Measurements from ENCODE around the gene STX18. TPM values are rescaled to one million over a fixed set of nuclear protein-coding genes. Genes with fewer than 3 reads are reported as not detected.

Gene STX18
- total and polyA plus RNA-seq, 2 donors from 2014 or later, result 37.2 to 66.8 TPM

DNA sequence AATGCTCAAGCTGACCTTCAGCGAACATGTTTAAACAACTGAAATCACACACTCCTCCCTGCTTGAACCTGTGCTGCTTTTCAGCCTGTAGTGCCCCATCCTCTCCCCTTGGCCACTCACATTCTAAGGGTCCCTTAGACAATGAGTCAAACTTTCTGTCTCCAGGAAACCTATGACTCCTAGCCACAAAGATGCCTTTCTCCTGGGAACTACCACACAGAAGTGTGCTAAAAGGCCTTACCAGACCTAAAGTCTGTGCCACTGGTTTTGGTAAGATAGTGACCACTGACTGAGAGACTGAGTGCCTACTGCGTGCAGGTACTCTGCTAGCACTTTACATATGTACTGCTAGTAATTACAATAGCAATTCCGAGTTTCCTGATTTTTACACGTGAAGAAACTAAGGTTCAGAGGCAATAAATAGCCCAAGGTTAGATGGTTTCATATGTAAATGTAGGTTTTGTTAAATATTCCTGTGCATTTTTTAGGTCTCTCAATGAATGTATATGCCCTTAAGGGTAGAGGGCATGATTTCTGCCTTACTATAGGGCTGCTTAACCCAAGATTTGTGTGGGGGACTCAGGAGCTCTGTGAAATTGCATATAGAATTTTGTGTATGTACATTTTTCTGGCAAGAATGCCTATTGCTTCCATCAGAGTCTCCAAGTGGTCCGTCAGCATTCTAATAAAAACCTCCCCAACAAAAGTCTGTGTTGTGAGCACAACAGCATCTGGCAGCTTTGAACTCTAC lies 83.9 kb downstream of the STX18 start:
- no peaks in the 10 kb centered on the region for H3K9me3 ChIP-seq (ENCODE audit: control insufficient read depth in 2 of 3, insufficient read depth in 1 of 3, low read length in 3 of 3)
- peaks cover 11 to 37% (median 30%) of the 10 kb centered on the region in 3 donors for H3K36me3 ChIP-seq (ENCODE audit: control insufficient read depth in 2 of 3, insufficient read depth in 3 of 3, low read length in 3 of 3)
- H3K27me3 ChIP-seq (ENCODE audit: control insufficient read depth, insufficient read depth, low read length), result no peaks in the 10 kb centered on the region
- DNase-seq (no peak), FAIRE-seq (no peak)
- peaks cover 0 to 11% (median 0%) of the 10 kb centered on the region in 3 donors for H3K4me1 ChIP-seq (ENCODE audit: control insufficient read depth in 2 of 3, insufficient read depth in 2 of 3, low read depth in 1 of 3, low read length in 3 of 3)
- TF ChIP-seq, protein P1, sequence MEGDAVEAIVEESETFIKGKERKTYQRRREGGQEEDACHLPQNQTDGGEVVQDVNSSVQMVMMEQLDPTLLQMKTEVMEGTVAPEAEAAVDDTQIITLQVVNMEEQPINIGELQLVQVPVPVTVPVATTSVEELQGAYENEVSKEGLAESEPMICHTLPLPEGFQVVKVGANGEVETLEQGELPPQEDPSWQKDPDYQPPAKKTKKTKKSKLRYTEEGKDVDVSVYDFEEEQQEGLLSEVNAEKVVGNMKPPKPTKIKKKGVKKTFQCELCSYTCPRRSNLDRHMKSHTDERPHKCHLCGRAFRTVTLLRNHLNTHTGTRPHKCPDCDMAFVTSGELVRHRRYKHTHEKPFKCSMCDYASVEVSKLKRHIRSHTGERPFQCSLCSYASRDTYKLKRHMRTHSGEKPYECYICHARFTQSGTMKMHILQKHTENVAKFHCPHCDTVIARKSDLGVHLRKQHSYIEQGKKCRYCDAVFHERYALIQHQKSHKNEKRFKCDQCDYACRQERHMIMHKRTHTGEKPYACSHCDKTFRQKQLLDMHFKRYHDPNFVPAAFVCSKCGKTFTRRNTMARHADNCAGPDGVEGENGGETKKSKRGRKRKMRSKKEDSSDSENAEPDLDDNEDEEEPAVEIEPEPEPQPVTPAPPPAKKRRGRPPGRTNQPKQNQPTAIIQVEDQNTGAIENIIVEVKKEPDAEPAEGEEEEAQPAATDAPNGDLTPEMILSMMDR (IDR thresholded peaks at IDR 0.05; ENCODE audit: borderline replicate concordance, extremely low read depth, insufficient read depth), result no peak
- intact Hi-C loops (cut with DNase I), result no loop called here
- no peak overlapping the region for H3K4me3 ChIP-seq (ENCODE audit: low read length in 3 of 3)
- no peak overlapping the region for H3K9ac ChIP-seq (ENCODE audit: low read length in 3 of 3)
- H3K27ac ChIP-seq (ENCODE audit: low read depth in 2 of 2, low read length in 2 of 2), result no peak overlapping the region

- TF ChIP-seq, protein P1 (IDR thresholded peaks at IDR 0.05; ENCODE audit: borderline replicate concordance, extremely low read depth, insufficient read depth), result no peak
- H3K9me3 ChIP-seq (ENCODE audit: control insufficient read depth in 2 of 3, insufficient read depth in 1 of 3, low read length in 3 of 3), result no peaks in the 10 kb centered on the region
- no peak overlapping the region for H3K27ac ChIP-seq (ENCODE audit: low read depth in 2 of 2, low read length in 2 of 2)
- FAIRE-seq, result no peak
- DNase-seq, result no peak
- H3K4me3 ChIP-seq (ENCODE audit: low read length in 3 of 3), result no peak overlapping the region
- H3K27me3 ChIP-seq (ENCODE audit: control insufficient read depth, insufficient read depth, low read length), result no peaks in the 10 kb centered on the region
- H3K4me1 ChIP-seq (ENCODE audit: control insufficient read depth in 2 of 3, insufficient read depth in 2 of 3, low read depth in 1 of 3, low read length in 3 of 3), result peaks cover 0 to 4% (median 0%) of the 10 kb centered on the region in 3 donors
- H3K9ac ChIP-seq (ENCODE audit: low read length in 3 of 3), result no peak overlapping the region
- peaks cover 11 to 42% (median 34%) of the 10 kb centered on the region in 3 donors for H3K36me3 ChIP-seq (ENCODE audit: control insufficient read depth in 2 of 3, insufficient read depth in 3 of 3, low read length in 3 of 3)
- intact Hi-C loops (cut with DNase I), result no loop called here
Observed at GRCh38 chr4:4456816-4457578, 84.9 kb downstream of the STX18 start.

GRCh38 chr4:4456351-4456750 lies 85.5 kb downstream of the STX18 start:
- H3K4me1 ChIP-seq (ENCODE audit: control insufficient read depth in 2 of 3, insufficient read depth in 2 of 3, low read depth in 1 of 3, low read length in 3 of 3), result peaks cover 0 to 4% (median 0%) of the 10 kb centered on the region in 3 donors
- H3K36me3 ChIP-seq (ENCODE audit: control insufficient read depth in 2 of 3, insufficient read depth in 3 of 3, low read length in 3 of 3), result peaks cover 11 to 42% (median 34%) of the 10 kb centered on the region in 3 donors
- no peak overlapping the region for H3K4me3 ChIP-seq (ENCODE audit: low read length in 3 of 3)
- H3K27ac ChIP-seq (ENCODE audit: low read depth in 2 of 2, low read length in 2 of 2), result no peak overlapping the region
- no peak for DNase-seq
- no peaks in the 10 kb centered on the region for H3K27me3 ChIP-seq (ENCODE audit: control insufficient read depth, insufficient read depth, low read length)
- intact Hi-C loops (cut with DNase I), result no loop called here
- no peaks in the 10 kb centered on the region for H3K9me3 ChIP-seq (ENCODE audit: control insufficient read depth in 2 of 3, insufficient read depth in 1 of 3, low read length in 3 of 3)
- no peak for FAIRE-seq
- H3K9ac ChIP-seq (ENCODE audit: low read length in 3 of 3), result no peak overlapping the region
- TF ChIP-seq, protein P1 (IDR thresholded peaks at IDR 0.05; ENCODE audit: borderline replicate concordance, extremely low read depth, insufficient read depth), result no peak
